HCT116 (cell line): ENCODE measurements around the gene ZNF718.

Experiments used
- ATF3 ChIP-seq: IDR thresholded peaks from 2 replicates; pipeline ENCODE4 v1.6.1; 2012
- CEBPB ChIP-seq: IDR thresholded peaks from 2 replicates; pipeline ENCODE4 v1.6.1; 2012; ENCODE audit warnings: low read depth
- EGR1 ChIP-seq: IDR thresholded peaks from 2 replicates; pipeline ENCODE4 v1.6.1; 2012; ENCODE audit warnings: low read depth
- ELF1 ChIP-seq: IDR thresholded peaks from 2 replicates; pipeline ENCODE4 v1.6.1; 2012; ENCODE audit warnings: low read depth, borderline replicate concordance
- EZH2 ChIP-seq: fragments of 200-600 bp; sonication (generic); IDR thresholded peaks from 2 replicates; pipeline ENCODE4 v1.6.1; 2017; ENCODE audit warnings: antibody characterized with exemption, mixed run types
- EZH2phosphoT487 ChIP-seq: fragments of 200-600 bp; IDR thresholded peaks from 2 replicates; pipeline ENCODE4 v1.6.1; 2018; ENCODE audit warnings: antibody characterized with exemption, borderline replicate concordance
- POLR2A ChIP-seq: IDR thresholded peaks from 2 replicates; pipeline ENCODE4 v1.7.0; 2011; ENCODE audit warnings: borderline replicate concordance; ENCODE audit not compliant: insufficient read depth, insufficient read length; ENCODE audit errors: extremely low read depth
- POLR2AphosphoS5 ChIP-seq: IDR thresholded peaks from 2 replicates; pipeline ENCODE4 v1.6.1; 2011; ENCODE audit warnings: mild to moderate bottlenecking, low read depth, low read length, moderate library complexity
- SIN3A ChIP-seq: IDR thresholded peaks from 2 replicates; pipeline ENCODE4 v1.6.1; 2012; ENCODE audit warnings: low read depth
- SP1 ChIP-seq: IDR thresholded peaks from 2 replicates; pipeline ENCODE4 v1.6.1; 2012; ENCODE audit warnings: low read depth
- TCF7L2 ChIP-seq: IDR thresholded peaks from 2 replicates; pipeline ENCODE4 v1.7.0; 2011; ENCODE audit warnings: borderline replicate concordance, inconsistent platforms; ENCODE audit not compliant: insufficient read depth, insufficient read length; ENCODE audit errors: extremely low read depth
- ZNF274 ChIP-seq: fragments of 200-500 bp; sonication (Bioruptor generic); IDR thresholded peaks from 2 replicates; pipeline ENCODE4 v1.6.1; 2014; ENCODE audit warnings: mild to moderate bottlenecking, low read depth, low read length, inconsistent platforms
- TF ChIP-seq, protein P1 (sequence below), 3 experiments: fragments of 200-600 bp in 1 of 3; sonication (generic) in 1 of 3; IDR thresholded peaks in 2 of 3; conservative IDR thresholded peaks in 1 of 3; 2 replicates each; pipeline ENCODE4 v1.5.1; 2012 to 2017; ENCODE audit warnings: low read depth in 2 of 3, low read length in 2 of 3, antibody characterized with exemption in 1 of 3, borderline replicate concordance in 1 of 3, control low read depth in 1 of 3, mild to moderate bottlenecking in 1 of 3, mixed read lengths in 1 of 3, mixed run types in 1 of 3, moderate library complexity in 1 of 3; ENCODE audit not compliant: insufficient read depth in 1 of 3

- TF ChIP-seq, protein P1, sequence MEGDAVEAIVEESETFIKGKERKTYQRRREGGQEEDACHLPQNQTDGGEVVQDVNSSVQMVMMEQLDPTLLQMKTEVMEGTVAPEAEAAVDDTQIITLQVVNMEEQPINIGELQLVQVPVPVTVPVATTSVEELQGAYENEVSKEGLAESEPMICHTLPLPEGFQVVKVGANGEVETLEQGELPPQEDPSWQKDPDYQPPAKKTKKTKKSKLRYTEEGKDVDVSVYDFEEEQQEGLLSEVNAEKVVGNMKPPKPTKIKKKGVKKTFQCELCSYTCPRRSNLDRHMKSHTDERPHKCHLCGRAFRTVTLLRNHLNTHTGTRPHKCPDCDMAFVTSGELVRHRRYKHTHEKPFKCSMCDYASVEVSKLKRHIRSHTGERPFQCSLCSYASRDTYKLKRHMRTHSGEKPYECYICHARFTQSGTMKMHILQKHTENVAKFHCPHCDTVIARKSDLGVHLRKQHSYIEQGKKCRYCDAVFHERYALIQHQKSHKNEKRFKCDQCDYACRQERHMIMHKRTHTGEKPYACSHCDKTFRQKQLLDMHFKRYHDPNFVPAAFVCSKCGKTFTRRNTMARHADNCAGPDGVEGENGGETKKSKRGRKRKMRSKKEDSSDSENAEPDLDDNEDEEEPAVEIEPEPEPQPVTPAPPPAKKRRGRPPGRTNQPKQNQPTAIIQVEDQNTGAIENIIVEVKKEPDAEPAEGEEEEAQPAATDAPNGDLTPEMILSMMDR (IDR thresholded peaks at IDR 0.05 in 2 of 3, conservative IDR thresholded peaks at IDR 0.05 in 1 of 3; ENCODE audit: borderline replicate concordance in 1 of 3, insufficient read depth in 1 of 3, low read depth in 2 of 3, low read length in 2 of 3): no peak
- no peak for TF ChIP-seq ZNF274
- no peak for TF ChIP-seq CEBPB
- TF ChIP-seq EZH2: no peak
- no peak for TF ChIP-seq POLR2A
- TF ChIP-seq SP1: no peak
- no peak for TF ChIP-seq POLR2AphosphoS5
- no peak for TF ChIP-seq ELF1
- TF ChIP-seq TCF7L2: no peak
- TF ChIP-seq EZH2phosphoT487: no peak
- TF ChIP-seq EGR1: no peak
- TF ChIP-seq SIN3A: no peak
- no peak for TF ChIP-seq ATF3
These were observed 2.8 kb upstream of the ZNF718 start for GRCh38 chr4:121408-122084.
